ENCODE data around the gene STX16.

DNA sequence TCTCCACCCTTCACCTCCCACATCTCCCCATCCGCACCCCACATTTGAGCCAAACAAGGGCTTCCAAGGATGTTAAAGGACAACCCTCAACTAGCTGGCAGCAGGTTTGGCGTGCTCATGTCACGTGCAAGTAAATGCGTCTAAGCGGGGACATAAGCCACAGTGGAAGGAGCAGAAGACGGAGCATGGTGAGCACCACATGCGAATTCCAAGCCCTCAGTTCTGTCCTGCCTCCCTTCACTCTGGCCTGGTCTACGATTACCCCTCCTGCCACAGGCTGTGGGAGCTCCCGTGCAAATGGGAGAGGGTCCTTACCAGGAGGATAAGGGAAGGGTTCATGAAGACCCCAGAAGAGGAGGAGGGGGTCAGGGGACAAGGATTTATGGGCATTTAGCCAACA lies 44.9 kb upstream of the STX16 start:
- TF ChIP-seq, protein P1, sequence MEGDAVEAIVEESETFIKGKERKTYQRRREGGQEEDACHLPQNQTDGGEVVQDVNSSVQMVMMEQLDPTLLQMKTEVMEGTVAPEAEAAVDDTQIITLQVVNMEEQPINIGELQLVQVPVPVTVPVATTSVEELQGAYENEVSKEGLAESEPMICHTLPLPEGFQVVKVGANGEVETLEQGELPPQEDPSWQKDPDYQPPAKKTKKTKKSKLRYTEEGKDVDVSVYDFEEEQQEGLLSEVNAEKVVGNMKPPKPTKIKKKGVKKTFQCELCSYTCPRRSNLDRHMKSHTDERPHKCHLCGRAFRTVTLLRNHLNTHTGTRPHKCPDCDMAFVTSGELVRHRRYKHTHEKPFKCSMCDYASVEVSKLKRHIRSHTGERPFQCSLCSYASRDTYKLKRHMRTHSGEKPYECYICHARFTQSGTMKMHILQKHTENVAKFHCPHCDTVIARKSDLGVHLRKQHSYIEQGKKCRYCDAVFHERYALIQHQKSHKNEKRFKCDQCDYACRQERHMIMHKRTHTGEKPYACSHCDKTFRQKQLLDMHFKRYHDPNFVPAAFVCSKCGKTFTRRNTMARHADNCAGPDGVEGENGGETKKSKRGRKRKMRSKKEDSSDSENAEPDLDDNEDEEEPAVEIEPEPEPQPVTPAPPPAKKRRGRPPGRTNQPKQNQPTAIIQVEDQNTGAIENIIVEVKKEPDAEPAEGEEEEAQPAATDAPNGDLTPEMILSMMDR (conservative IDR thresholded peaks at IDR 0.05 in 1 of 2, IDR thresholded peaks at IDR 0.05 in 1 of 2; ENCODE audit: low read depth in 1 of 2, low read length in 2 of 2), result no peak
- TF ChIP-seq EZH2 (IDR thresholded peaks at IDR 0.05; ENCODE audit: low read length, missing control alignments), result no peak
